GM20000 (cell line): Measurements from ENCODE around the gene GEMIN2.
"Not testable (repeated sequence)": the region's sequence is repeated elsewhere in the genome, so short reads cannot be mapped to it uniquely, and the experiment has no call there.

Source experiments
- DNase-seq: peaks from one replicate; pipeline ENCODE4 v3.0.0; 2012; ENCODE audit warnings: low spot score
- TF ChIP-seq, protein P1 (sequence below): IDR thresholded peaks from 2 replicates; pipeline ENCODE4 v1.5.1; 2012; ENCODE audit warnings: mild to moderate bottlenecking, control low read depth; ENCODE audit errors: extremely low read depth, missing control alignments

GEMIN2 gene

GRCh38 chr14:39138440-39138839 lies 24.3 kb downstream of the GEMIN2 start:
- TF ChIP-seq, protein P1, sequence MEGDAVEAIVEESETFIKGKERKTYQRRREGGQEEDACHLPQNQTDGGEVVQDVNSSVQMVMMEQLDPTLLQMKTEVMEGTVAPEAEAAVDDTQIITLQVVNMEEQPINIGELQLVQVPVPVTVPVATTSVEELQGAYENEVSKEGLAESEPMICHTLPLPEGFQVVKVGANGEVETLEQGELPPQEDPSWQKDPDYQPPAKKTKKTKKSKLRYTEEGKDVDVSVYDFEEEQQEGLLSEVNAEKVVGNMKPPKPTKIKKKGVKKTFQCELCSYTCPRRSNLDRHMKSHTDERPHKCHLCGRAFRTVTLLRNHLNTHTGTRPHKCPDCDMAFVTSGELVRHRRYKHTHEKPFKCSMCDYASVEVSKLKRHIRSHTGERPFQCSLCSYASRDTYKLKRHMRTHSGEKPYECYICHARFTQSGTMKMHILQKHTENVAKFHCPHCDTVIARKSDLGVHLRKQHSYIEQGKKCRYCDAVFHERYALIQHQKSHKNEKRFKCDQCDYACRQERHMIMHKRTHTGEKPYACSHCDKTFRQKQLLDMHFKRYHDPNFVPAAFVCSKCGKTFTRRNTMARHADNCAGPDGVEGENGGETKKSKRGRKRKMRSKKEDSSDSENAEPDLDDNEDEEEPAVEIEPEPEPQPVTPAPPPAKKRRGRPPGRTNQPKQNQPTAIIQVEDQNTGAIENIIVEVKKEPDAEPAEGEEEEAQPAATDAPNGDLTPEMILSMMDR: no peak
- no peak for DNase-seq

GRCh38 chr14:39140170-39140569 lies 26.0 kb downstream of the GEMIN2 start:
- TF ChIP-seq, protein P1: no peak
- DNase-seq: no peak

DNA sequence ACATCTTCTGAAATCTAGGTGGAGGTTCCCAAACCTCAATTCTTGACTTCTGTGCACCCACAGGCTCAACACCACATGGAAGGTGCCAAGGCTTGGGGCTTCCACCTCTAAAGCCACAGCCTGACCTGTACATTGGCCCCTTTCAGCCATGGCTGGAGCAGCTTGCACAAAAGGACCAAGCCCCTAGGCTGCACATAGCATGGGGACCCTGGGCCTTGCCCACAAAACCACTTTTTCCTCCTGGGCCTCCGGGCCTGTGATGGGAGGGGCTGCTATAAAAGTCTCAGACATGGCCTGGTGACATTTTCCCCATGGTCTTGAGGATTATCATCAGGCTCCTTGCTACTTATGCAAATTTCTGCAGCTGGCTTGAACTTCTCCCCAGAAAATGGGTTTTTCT lies 27.5 kb downstream of the GEMIN2 start:
- not testable (repeated sequence) for DNase-seq

DNA sequence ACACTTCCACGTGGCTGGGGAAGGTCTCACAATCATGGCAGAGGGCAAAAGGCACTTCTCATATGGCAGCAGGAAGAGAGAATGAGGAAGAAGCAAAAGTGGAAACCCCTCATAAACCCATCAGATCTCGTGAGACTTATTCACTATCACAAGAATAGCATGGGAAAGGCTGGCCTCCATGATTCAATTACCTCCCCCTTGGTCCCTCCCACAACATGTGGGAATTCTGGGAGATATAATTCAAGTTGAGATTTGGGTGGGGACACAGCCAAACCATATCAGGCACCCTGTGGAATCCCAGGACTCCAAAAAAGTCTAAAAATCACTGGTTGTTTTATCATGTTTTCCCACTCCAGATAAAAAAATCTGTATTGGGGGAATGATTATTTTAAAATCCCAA lies 29.1 kb downstream of the GEMIN2 start:
- not testable (repeated sequence) for DNase-seq

DNA sequence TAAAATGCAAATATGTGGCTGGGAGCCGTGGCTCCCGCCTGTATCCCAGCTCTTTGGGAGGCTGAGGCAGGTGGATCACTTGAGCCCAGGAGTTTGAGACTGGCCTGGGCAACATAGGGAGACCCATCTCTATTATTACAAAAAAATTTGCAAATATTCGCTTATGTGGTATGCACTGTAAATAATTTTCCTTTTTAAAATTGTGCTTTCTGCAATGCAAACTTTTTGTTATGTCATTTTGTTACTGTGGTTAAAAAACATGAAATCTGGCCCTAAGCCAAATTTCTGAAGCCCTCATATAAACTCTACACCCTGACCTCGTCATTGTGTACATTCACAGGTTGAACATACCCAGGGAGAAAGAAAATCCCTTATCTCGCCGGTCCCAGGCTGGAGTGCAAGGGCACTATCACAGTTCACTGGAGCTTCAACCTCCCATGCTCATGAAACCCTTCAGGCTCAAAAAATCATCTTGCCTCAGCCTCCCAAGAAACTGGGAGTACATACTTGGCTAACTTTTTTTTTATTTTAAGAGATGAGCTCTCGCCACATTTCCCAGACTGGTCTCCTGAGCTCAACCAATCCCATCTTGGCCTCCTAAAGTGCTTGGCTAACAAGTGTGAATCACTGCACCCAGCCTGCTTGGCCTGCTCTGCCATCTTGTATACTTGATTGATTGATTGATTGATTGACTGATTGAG lies 31.3 kb downstream of the GEMIN2 start:
- TF ChIP-seq, protein P1: no peak
- no peak for DNase-seq

DNA sequence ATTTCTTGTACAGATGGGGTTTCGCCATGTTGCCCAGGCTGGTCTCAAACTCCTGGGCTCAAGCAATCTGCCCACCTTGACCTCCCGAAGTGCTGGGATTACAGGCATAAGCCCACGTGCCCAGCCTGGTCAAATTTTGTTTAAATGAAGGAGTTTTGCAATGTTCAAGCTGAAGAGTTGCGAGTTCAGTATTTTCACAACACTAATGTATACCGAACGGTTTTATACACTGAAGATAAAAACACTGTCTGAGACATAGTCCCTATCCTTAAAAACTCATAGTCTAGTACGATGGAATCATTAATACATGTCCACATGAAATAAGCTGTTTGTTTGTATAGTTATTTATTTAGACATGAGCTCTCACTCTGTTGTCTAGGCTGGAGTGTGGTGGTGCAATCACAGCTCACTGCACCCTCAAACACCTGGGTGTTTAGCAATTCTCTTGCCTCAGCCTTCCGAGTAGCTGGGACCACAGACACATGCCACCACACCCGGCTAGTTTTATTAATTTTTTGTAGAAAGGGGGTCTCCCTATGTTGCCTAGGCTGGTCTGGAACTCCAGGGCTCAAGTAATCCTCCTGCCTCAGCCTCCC lies 40.6 kb downstream of the GEMIN2 start:
- TF ChIP-seq, protein P1: no peak
- no peak for DNase-seq

DNA sequence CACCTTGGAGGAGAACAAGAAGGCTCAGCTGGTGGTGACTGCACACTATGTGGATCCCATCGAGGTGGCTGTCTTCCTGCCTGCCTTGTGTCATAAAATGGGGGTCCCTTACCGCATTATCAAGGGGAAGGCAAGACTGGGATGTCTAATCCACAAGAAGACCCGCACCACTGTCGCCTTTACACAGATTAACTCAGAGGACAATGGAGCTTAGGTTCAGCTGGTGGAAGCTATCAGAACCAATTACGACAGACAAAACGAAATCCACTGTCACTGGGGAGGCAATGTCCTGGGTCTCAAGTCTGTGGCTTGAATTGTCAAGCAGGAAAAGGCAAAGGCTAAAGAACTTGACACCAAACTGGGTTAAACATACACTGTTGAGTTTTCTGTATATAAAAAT lies 43.4 kb downstream of the GEMIN2 start:
- TF ChIP-seq, protein P1: no peak
- DNase-seq: no peak

DNA sequence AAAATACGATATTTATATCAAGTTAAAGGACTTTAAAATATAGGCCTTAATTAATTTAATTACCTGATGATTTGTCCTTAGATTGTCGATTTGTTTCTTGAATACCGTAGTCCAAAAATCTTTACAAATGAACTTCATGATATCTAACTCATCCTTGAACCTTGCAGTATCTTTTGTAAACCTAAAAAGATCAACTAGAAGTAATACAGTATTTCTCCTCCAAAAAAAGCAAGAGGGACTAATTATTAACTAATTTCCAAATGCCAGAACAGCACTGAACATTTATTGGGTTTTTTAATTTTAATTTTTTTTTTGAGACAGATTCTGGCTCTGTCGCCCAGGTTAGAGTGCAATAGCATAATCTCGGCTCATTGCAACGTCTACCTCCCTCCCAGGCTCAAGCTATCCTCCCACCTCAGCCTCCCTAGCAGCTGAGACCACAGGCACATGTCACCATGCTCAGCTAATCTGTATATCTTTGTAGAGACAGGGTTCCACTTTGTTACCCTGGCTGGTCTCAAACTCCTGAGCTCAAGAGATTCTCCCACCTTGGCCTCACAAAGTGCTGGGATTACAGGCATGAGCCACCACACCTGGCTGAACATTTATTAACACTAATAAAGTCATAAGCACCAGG lies 44.2 kb downstream of the GEMIN2 start:
- TF ChIP-seq, protein P1: no peak
- DNase-seq: no peak
